GM13977 (cell line): ENCODE data around the gene PLCD1.
A peak's percentile ranks its signal among the peaks of the same experiment; 100 is the strongest.

Experiments used
- DNase-seq: peaks from one replicate; pipeline ENCODE4 v3.0.0; 2012; ENCODE audit warnings: low spot score
- CTCF ChIP-seq: IDR thresholded peaks from 2 replicates; pipeline ENCODE4 v1.5.1; 2012; ENCODE audit warnings: mild to moderate bottlenecking, control low read depth; ENCODE audit not compliant: insufficient read depth; ENCODE audit errors: extremely low read depth, missing control alignments
- in situ Hi-C: fragments of 300-500 bp; cut with MboI; formaldehyde crosslinking; loops from one replicate; pipeline ENCODE4 v1.12.0; 2022; ENCODE audit warnings: low sequenced_read_pairs, low pct_unique_long_range_greater_than_20kb, mixed read lengths, inconsistent platforms; ENCODE audit not compliant: unreplicated experiment

The PLCD1 gene

GRCh38 chr3:38004415-38005075, 24.9 kb downstream of the PLCD1 start:
- in situ Hi-C loops: no loop called here

GRCh38 chr3:38003817-38004414, 25.5 kb downstream of the PLCD1 start:
- no peak for TF ChIP-seq CTCF
- in situ Hi-C loops: no loop called here
- no peak for DNase-seq

More at GRCh38 chr3:38004415-38005075, 24.9 kb downstream of the PLCD1 start:
- TF ChIP-seq CTCF: peak; percentile 62
- DNase-seq: peak; percentile 63

GRCh38 chr3:38003371-38003816, 26.0 kb downstream of the PLCD1 start:
- peak; percentile 72 for DNase-seq
- in situ Hi-C loops: no loop called here
- TF ChIP-seq CTCF: peak; percentile 88

- TF ChIP-seq CTCF: no peak
- DNase-seq: no peak
- in situ Hi-C loops: no loop called here
Observed at GRCh38 chr3:38002940-38003339, 26.5 kb downstream of the PLCD1 start.

- in situ Hi-C loops: no loop called here
- TF ChIP-seq CTCF: no peak
- no peak for DNase-seq
Observed at GRCh38 chr3:38002291-38002876, 27.1 kb downstream of the PLCD1 start.

- DNase-seq: no peak
- TF ChIP-seq CTCF: no peak
- in situ Hi-C loops: no loop called here
Observed at GRCh38 chr3:38001456-38002081, 27.9 kb downstream of the PLCD1 start.
